Measurements from ENCODE around the gene C3. TPM values are rescaled to one million over a fixed set of nuclear protein-coding genes. Genes with fewer than 3 reads are reported as not detected.
"Not testable (repeated sequence)": the region's sequence is repeated elsewhere in the genome, so short reads cannot be mapped to it uniquely, and the experiment has no call there.

The C3 gene
- polyA plus RNA-seq, 1 donor (not counting 4 experiments of a cell fraction or from before 2014, with no cell fraction given): 10.7 TPM

- Histone ChIP-seq H3K27ac (ENCODE audit: control insufficient read depth, insufficient read depth, low read length) (no peak overlapping the region), H3K27me3 (ENCODE audit: control insufficient read depth, extremely low read depth, insufficient read depth, low read length) (no peaks in the 10 kb centered on the region), H3K79me2 (ENCODE audit: control insufficient read depth, insufficient read depth, low read length) (no peaks in the 10 kb centered on the region), H3K36me3 (ENCODE audit: control insufficient read depth in 2 of 2, extremely low read depth in 1 of 2, insufficient read depth in 2 of 2, low read length in 2 of 2) (no peaks in the 10 kb centered on the region), H3K9me1 (ENCODE audit: control insufficient read depth, extremely low read depth, insufficient read depth, low read length) (no peaks in the 10 kb centered on the region), H4K20me1 (ENCODE audit: control insufficient read depth, extremely low read depth, insufficient read depth, low read length) (no peaks in the 10 kb centered on the region), H2AFZ (ENCODE audit: control insufficient read depth, low read length) (no peak overlapping the region), H3K4me3 (ENCODE audit: control insufficient read depth in 2 of 3, extremely low read depth in 1 of 3, insufficient read depth in 2 of 3, low read depth in 1 of 3, low read length in 3 of 3) (no peak overlapping the region), H3K4me2 (ENCODE audit: control insufficient read depth, extremely low read depth, insufficient read depth, low read depth, low read length) (no peak overlapping the region), H3K9ac (ENCODE audit: control insufficient read depth, extremely low read depth, insufficient read depth, low read length) (no peak overlapping the region), H3K9me3 (ENCODE audit: control insufficient read depth, low read depth, low read length) (no peaks in the 10 kb centered on the region), H3K4me1 (ENCODE audit: control insufficient read depth, extremely low read depth, insufficient read depth, low read length) (no peaks in the 10 kb centered on the region)
- TF ChIP-seq CTCF (optimal IDR thresholded peaks at IDR 0.05 in 1 of 3, IDR thresholded peaks at IDR 0.05 in 1 of 3, conservative IDR thresholded peaks at IDR 0.05 in 1 of 3; ENCODE audit: extremely low read depth in 1 of 3, insufficient read depth in 2 of 3, low read length in 3 of 3) (no peak), EZH2 (IDR thresholded peaks at IDR 0.05; ENCODE audit: low read length) (no peak)
- FAIRE-seq (no peak), DNase-seq (ENCODE audit: low read depth, low spot score) (no peak)
- dilution Hi-C loops (cut with MboI; ENCODE audit: extremely low pct_ligation_motif_present, low sequenced_read_pairs): no loop called here
Measured at GRCh38 chr19:6639439-6639838, 81.0 kb downstream of the C3 start.

GRCh38 chr19:6633456-6633813, 87.0 kb downstream of the C3 start:
- H3K36me3 ChIP-seq (ENCODE audit: control insufficient read depth in 2 of 2, extremely low read depth in 1 of 2, insufficient read depth in 2 of 2, low read length in 2 of 2); dilution Hi-C loops (cut with MboI; ENCODE audit: extremely low pct_ligation_motif_present, low sequenced_read_pairs); H3K79me2 ChIP-seq (ENCODE audit: control insufficient read depth, insufficient read depth, low read length); DNase-seq (ENCODE audit: low read depth, low spot score); H2AFZ ChIP-seq (ENCODE audit: control insufficient read depth, low read length); H3K4me1 ChIP-seq (ENCODE audit: control insufficient read depth, extremely low read depth, insufficient read depth, low read length); H4K20me1 ChIP-seq (ENCODE audit: control insufficient read depth, extremely low read depth, insufficient read depth, low read length); H3K27me3 ChIP-seq (ENCODE audit: control insufficient read depth, extremely low read depth, insufficient read depth, low read length); H3K4me2 ChIP-seq (ENCODE audit: control insufficient read depth, extremely low read depth, insufficient read depth, low read depth, low read length); H3K9me1 ChIP-seq (ENCODE audit: control insufficient read depth, extremely low read depth, insufficient read depth, low read length); H3K9me3 ChIP-seq (ENCODE audit: control insufficient read depth, low read depth, low read length); H3K27ac ChIP-seq (ENCODE audit: control insufficient read depth, insufficient read depth, low read length); FAIRE-seq; H3K9ac ChIP-seq (ENCODE audit: control insufficient read depth, extremely low read depth, insufficient read depth, low read length); H3K4me3 ChIP-seq (ENCODE audit: control insufficient read depth in 2 of 3, extremely low read depth in 1 of 3, insufficient read depth in 2 of 3, low read depth in 1 of 3, low read length in 3 of 3): not testable (repeated sequence)
- TF ChIP-seq CTCF (optimal IDR thresholded peaks at IDR 0.05 in 1 of 3, IDR thresholded peaks at IDR 0.05 in 1 of 3, conservative IDR thresholded peaks at IDR 0.05 in 1 of 3; ENCODE audit: extremely low read depth in 1 of 3, insufficient read depth in 2 of 3, low read length in 3 of 3): peak in 1 of 3 experiments; percentile 1

Measured in keratinocyte (primary cell).